HG02970 (cell line): ENCODE measurements around the gene DPH5.
"Not testable (repeated sequence)": the region's sequence is repeated elsewhere in the genome, so short reads cannot be mapped to it uniquely, and the experiment has no call there.

Experiments used
- ATAC-seq: cut with Tn5 transposase; IDR thresholded peaks from one replicate; pipeline ENCODE4 v1.9.1; 2021; ENCODE audit warnings: mild to moderate bottlenecking, moderate library complexity, moderate number of reproducible peaks; ENCODE audit not compliant: unreplicated experiment, low FRiP score

Gene DPH5

GRCh38 chr1:101025657-101026429 lies at the start of gene DPH5:
Gene DPH5 (minus strand): TSS chr1:101025784. CDS start chr1:101025443, 341 bp downstream.
- ATAC-seq, result peak; percentile 90

GRCh38 chr1:101073836-101074235 lies 48.3 kb upstream of the DPH5 start:
- ATAC-seq, result no peak

- ATAC-seq, result no peak
Measured at GRCh38 chr1:101071470-101071891, 45.9 kb upstream of the DPH5 start.

- no peak for ATAC-seq
Measured at GRCh38 chr1:101069158-101069557, 43.6 kb upstream of the DPH5 start.

GRCh38 chr1:101066937-101067335 lies 41.4 kb upstream of the DPH5 start:
- not testable (repeated sequence) for ATAC-seq

GRCh38 chr1:101066260-101066936 lies 40.8 kb upstream of the DPH5 start:
- no peak for ATAC-seq

GRCh38 chr1:101065575-101065974 lies 40.0 kb upstream of the DPH5 start:
- no peak for ATAC-seq

GRCh38 chr1:101064697-101065096 lies 39.1 kb upstream of the DPH5 start:
- no peak for ATAC-seq

- no peak for ATAC-seq
Measured at GRCh38 chr1:101060992-101061391, 35.4 kb upstream of the DPH5 start.

- no peak for ATAC-seq
Measured at GRCh38 chr1:101059945-101060542, 34.5 kb upstream of the DPH5 start.

- no peak for ATAC-seq
Measured at GRCh38 chr1:101055623-101056022, 30.0 kb upstream of the DPH5 start.

- peak; percentile 73 for ATAC-seq
Measured at GRCh38 chr1:101051688-101052638, 26.4 kb upstream of the DPH5 start.

- ATAC-seq, result no peak
Measured at GRCh38 chr1:101050869-101051268, 25.3 kb upstream of the DPH5 start.

GRCh38 chr1:101044749-101045148 lies 19.2 kb upstream of the DPH5 start:
- no peak for ATAC-seq

- no peak for ATAC-seq
Measured at GRCh38 chr1:101044259-101044658, 18.7 kb upstream of the DPH5 start.

- ATAC-seq, result no peak
Measured at GRCh38 chr1:101043776-101044175, 18.2 kb upstream of the DPH5 start.

- no peak for ATAC-seq
Measured at GRCh38 chr1:101041300-101041699, 15.7 kb upstream of the DPH5 start.

GRCh38 chr1:101040666-101041065 lies 15.1 kb upstream of the DPH5 start:
- ATAC-seq, result no peak

GRCh38 chr1:101039245-101039644 lies 13.7 kb upstream of the DPH5 start:
- ATAC-seq, result no peak

- ATAC-seq, result no peak
Measured at GRCh38 chr1:101037316-101037715, 11.7 kb upstream of the DPH5 start.
